B cell (primary cell): ENCODE data around the gene TNNT1.

Experiments
- CTCF ChIP-seq: fragments of 200-600 bp; IDR thresholded peaks from one replicate; pipeline ENCODE4 v1.8.0; 2022; ENCODE audit warnings: antibody characterized with exemption, mild to moderate bottlenecking
- EZH2 ChIP-seq: IDR thresholded peaks from 2 replicates; pipeline ENCODE4 v1.6.1; 2012; ENCODE audit warnings: borderline replicate concordance, low read depth, mild to moderate bottlenecking, moderate library complexity, low read length; ENCODE audit not compliant: insufficient read depth, poor library complexity, severe bottlenecking

- TF ChIP-seq CTCF (no peak), EZH2 (no peak)
These were observed 39.3 kb downstream of the TNNT1 start for GRCh38 chr19:55109527-55110291.
